GM18519 (cell line): ENCODE measurements around the gene APOC4.
"Not testable (repeated sequence)": the region's sequence is repeated elsewhere in the genome, so short reads cannot be mapped to it uniquely, and the experiment has no call there.

Experiments
- ATAC-seq: cut with Tn5 transposase; IDR thresholded peaks from one replicate; pipeline ENCODE4 v1.9.1; 2021; ENCODE audit warnings: mild to moderate bottlenecking, moderate library complexity; ENCODE audit not compliant: unreplicated experiment, low FRiP score

Gene APOC4, protein sequence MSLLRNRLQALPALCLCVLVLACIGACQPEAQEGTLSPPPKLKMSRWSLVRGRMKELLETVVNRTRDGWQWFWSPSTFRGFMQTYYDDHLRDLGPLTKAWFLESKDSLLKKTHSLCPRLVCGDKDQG

DNA sequence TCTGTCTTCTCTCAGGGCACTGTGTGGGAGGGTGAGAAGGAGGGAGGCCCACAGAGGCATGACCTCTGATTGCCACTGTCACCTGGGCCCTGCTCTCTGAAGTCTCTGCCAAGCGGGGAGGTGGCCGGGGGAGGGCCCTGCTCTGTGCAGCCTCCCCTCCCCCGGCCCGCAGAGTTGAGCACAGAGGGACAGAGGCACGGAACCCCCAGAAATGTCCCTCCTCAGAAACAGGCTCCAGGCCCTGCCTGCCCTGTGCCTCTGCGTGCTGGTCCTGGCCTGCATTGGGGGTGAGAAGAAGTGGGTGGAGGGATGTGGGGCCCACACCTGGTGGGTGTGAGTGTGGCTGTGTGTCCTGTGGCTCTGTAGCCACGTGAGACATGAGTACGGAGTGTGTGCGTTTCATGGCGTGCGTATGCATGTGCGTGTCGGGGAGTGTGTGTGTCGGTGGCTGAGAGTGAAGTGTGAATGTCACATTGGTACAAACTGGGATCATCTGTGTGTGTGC, at the start of gene APOC4:
TSS of gene APOC4 (plus strand) at position 171 of the 505 bp plus-strand sequence. CDS start at position 212, 41 bp downstream.
- no peak for ATAC-seq

DNA sequence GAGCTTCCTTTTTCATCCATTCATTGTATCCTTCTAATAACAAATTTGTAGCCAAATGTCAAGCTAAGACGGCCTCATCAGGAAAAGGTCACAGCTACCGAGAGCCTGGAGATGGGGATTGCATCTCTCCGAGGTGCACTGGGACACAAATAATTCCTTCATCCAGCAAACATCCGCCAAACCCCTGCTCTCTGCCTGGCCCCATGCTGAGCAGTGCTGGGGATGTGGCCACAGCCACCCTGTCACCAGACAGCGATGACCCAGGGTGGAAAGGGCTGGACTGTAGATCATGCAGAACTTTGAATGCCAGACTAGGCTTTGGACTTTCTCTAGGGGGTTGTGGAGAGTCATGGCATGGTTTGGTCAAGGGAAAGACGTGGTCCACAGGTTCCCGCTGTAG, 49.1 kb upstream of the APOC4 start:
- no peak for ATAC-seq

DNA sequence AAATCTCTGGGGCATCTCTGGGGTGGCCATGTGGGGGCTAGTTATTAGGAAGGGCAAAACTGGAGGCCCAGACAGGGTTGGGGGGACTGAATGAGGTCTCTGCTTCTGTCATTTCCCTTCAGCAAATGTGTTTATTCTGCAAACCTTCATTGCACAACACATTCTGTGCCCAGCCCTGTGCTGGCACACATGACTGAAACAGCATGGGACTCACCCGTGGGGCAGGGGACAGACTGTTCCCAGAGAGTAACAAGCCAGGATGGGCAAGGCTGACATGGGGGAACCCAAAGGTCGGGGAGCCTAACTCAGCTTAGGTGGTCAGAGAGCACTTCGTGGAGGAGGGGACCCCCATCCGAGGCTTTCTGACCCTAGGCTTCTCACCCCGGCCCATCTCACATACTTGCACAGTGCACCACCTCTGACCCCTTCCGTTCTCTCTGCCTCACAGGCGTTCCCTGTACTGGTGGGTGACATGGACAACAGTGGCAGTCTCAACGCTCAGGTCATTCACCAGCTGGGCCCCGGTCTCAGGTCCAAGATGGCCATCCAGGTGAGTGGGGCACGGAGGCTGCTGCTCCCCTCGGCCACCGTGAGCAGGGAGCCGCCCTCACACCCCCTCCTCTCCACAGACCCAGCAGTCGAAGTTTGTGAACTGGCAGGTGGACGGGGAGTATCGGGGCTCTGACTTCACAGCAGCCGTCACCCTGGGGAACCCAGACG, 48.5 kb upstream of the APOC4 start:
- ATAC-seq = no peak

DNA sequence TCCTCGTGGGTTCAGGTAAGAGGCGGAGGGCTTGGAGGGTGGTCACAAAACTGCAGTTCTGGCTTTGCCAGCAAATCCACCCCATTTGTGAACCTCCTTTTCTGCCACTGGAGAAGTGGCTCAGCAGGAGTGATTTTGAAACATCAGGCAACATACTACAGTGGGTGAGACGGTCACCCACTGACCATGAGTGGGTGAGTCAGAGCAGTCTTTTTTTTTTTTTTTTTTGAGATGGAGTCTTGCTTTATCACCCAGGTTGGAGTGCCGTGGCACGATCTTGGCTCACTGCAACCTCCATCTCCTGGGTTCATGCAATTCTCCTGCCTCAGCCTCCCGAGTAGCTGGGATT, 48.0 kb upstream of the APOC4 start:
- ATAC-seq = no peak

DNA sequence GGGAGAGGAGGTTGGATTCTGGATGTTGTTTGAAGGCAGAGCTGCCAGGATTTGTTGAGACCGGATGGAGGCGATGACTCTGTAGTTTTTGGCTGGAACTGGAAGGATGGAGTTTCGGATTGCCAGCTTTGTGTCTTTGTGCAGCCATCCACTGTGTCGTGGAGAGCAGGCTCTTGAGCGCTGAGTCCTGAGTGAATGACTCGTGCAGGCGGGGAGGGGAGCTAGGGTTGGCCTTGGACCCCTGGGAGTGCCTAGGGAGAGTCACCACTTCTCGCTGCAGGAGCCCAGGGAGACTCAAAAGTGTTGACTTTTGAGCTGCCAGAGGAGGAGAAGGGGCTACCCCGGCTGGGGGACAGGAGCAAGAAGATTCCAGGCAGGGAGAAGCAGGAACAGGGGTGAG, 47.1 kb upstream of the APOC4 start:
- no peak for ATAC-seq

DNA sequence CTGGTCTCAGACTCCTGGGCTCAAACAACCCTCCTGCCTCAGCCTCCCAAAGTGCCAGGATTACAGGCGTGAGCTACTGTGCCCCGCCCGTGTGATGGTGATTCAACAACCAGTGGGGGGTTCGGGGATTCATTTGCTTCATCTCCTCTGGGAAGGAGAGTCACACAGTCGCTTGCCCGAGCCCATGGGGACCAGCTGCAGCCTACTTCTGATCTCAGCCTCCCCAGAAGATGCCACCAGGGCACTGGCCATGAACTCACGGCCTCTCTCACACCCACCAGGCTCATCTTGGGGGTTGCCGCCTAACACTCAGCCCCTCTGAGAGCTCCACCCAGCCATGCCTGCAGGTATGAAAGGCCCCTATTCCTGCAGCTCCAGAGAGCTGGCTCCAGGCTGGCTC, 44.2 kb upstream of the APOC4 start:
- no peak for ATAC-seq

DNA sequence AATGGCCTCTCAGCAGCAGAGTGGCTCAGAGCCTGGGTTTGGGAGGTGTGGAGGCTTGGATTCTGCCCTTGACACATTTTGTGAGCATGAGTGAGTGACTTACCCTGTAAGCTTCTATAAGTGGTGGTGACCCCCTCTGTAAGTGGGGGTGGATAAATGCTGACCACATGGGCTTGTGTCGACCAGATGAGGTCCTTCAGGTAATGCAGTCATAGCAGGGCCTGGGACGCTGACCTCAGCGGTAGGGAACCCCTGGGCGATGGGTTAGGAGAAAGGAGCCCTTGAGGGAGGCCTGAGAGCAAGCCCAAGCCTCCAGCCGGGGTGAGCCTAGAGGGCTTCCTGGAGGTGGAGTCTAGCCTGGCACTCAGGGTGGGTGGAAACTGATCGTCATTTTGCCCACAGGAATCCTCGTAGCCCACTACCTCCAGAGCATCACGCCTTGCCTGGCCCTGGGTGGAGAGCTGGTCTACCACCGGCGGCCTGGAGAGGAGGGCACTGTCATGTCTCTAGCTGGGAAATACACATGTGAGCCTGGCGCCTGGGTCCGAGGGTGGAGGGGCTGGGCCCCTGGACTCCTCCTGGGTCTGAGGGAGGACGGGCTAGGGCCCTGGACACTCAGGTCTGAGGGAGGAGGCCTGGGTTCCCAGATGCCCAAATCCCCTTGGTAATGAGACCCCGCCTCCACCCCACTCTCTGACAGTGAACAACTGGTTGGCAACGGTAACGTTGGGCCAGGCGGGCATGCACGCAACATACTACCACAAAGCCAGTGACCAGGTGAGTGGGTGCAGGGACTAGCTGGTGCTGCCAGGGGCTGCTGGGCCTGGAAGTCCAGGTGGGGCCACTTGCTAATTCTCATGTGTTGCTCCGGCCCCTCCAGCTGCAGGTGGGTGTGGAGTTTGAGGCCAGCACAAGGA, 41.5 kb upstream of the APOC4 start:
- no peak for ATAC-seq

DNA sequence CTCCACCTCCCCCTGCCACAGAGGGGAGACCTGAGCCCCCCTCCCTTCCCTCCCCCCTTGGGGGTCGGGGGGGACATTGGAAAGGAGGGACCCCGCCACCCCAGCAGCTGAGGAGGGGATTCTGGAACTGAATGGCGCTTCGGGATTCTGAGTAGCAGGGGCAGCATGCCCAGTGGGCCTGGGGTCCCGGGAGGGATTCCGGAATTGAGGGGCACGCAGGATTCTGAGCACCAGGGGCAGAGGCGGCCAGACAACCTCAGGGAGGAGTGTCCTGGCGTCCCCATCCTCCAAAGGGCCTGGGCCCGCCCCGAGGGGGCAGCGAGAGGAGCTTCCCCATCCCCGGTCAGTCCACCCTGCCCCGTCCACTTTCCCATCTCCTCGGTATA, 38.8 kb upstream of the APOC4 start:
- ATAC-seq = no peak

DNA sequence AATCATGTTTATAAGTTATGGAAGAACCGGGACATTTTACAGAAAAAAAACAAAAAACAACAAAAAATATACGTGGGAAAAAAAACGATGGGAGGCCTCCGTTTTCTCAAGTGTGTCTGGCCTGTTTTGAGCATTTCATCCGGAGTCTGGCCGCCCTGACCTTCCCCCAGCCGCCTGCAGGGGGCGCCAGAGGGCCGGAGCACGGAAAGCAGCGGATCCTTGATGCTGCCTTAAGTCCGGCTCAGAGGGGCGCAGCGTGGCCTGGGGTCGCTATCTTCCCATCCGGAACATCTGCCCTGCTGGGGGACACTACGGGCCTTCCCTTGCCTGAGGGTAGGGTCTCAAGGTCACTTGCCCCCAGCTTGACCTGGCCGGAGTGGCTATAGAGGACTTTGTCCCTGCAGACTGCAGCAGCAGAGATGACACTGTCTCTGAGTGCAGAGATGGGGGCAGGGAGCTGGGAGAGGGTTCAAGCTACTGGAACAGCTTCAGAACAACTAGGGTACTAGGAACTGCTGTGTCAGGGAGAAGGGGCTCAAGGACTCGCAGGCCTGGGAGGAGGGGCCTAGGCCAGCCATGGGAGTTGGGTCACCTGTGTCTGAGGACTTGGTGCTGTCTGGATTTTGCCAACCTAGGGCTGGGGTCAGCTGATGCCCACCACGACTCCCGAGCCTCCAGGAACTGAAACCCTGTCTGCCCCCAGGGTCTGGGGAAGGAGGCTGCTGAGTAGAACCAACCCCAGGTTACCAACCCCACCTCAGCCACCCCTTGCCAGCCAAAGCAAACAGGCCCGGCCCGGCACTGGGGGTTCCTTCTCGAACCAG, 38.2 kb upstream of the APOC4 start:
- ATAC-seq = no peak

DNA sequence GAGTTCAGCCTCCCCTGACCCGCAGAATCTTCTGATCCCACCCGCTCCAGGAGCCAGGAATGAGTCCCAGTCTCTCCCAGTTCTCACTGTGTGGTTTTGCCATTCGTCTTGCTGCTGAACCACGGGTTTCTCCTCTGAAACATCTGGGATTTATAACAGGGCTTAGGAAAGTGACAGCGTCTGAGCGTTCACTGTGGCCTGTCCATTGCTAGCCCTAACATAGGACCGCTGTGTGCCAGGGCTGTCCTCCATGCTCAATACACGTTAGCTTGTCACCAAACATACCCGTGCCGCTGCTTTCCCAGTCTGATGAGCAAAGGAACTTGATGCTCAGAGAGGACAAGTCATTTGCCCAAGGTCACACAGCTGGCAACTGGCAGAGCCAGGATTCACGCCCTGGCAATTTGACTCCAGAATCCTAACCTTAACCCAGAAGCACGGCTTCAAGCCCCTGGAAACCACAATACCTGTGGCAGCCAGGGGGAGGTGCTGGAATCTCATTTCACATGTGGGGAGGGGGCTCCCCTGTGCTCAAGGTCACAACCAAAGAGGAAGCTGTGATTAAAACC, 37.5 kb upstream of the APOC4 start:
- ATAC-seq = no peak

DNA sequence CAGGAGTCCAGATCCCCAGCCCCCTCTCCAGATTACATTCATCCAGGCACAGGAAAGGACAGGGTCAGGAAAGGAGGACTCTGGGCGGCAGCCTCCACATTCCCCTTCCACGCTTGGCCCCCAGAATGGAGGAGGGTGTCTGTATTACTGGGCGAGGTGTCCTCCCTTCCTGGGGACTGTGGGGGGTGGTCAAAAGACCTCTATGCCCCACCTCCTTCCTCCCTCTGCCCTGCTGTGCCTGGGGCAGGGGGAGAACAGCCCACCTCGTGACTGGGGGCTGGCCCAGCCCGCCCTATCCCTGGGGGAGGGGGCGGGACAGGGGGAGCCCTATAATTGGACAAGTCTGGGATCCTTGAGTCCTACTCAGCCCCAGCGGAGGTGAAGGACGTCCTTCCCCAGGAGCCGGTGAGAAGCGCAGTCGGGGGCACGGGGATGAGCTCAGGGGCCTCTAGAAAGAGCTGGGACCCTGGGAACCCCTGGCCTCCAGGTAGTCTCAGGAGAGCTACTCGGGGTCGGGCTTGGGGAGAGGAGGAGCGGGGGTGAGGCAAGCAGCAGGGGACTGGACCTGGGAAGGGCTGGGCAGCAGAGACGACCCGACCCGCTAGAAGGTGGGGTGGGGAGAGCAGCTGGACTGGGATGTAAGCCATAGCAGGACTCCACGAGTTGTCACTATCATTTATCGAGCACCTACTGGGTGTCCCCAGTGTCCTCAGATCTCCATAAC, 36.4 kb upstream of the APOC4 start, which contains the start of gene APOE:
TSS of gene APOE (plus strand) at position 360 of the 724 bp plus-strand sequence. CDS start 829 bp downstream, outside the sequence.
- ATAC-seq = no peak

DNA sequence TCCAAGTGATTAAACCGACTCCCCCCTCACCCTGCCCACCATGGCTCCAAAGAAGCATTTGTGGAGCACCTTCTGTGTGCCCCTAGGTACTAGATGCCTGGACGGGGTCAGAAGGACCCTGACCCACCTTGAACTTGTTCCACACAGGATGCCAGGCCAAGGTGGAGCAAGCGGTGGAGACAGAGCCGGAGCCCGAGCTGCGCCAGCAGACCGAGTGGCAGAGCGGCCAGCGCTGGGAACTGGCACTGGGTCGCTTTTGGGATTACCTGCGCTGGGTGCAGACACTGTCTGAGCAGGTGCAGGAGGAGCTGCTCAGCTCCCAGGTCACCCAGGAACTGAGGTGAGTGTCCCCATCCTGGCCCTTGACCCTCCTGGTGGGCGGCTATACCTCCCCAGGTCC, 34.4 kb upstream of the APOC4 start:
- no peak for ATAC-seq

DNA sequence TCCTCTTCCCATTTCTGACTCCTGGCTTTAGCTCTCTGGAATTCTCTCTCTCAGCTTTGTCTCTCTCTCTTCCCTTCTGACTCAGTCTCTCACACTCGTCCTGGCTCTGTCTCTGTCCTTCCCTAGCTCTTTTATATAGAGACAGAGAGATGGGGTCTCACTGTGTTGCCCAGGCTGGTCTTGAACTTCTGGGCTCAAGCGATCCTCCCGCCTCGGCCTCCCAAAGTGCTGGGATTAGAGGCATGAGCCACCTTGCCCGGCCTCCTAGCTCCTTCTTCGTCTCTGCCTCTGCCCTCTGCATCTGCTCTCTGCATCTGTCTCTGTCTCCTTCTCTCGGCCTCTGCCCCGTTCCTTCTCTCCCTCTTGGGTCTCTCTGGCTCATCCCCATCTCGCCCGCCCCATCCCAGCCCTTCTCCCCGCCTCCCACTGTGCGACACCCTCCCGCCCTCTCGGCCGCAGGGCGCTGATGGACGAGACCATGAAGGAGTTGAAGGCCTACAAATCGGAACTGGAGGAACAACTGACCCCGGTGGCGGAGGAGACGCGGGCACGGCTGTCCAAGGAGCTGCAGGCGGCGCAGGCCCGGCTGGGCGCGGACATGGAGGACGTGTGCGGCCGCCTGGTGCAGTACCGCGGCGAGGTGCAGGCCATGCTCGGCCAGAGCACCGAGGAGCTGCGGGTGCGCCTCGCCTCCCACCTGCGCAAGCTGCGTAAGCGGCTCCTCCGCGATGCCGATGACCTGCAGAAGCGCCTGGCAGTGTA, 33.8 kb upstream of the APOC4 start:
- ATAC-seq = no peak

DNA sequence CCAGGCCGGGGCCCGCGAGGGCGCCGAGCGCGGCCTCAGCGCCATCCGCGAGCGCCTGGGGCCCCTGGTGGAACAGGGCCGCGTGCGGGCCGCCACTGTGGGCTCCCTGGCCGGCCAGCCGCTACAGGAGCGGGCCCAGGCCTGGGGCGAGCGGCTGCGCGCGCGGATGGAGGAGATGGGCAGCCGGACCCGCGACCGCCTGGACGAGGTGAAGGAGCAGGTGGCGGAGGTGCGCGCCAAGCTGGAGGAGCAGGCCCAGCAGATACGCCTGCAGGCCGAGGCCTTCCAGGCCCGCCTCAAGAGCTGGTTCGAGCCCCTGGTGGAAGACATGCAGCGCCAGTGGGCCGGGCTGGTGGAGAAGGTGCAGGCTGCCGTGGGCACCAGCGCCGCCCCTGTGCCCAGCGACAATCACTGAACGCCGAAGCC, 33.2 kb upstream of the APOC4 start:
- ATAC-seq = no peak

DNA sequence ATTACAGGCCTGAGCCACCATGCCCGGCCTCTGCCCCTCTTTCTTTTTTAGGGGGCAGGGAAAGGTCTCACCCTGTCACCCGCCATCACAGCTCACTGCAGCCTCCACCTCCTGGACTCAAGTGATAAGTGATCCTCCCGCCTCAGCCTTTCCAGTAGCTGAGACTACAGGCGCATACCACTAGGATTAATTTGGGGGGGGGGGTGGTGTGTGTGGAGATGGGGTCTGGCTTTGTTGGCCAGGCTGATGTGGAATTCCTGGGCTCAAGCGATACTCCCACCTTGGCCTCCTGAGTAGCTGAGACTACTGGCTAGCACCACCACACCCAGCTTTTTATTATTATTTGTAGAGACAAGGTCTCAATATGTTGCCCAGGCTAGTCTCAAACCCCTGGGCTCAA, 32.3 kb upstream of the APOC4 start:
- no peak for ATAC-seq

DNA sequence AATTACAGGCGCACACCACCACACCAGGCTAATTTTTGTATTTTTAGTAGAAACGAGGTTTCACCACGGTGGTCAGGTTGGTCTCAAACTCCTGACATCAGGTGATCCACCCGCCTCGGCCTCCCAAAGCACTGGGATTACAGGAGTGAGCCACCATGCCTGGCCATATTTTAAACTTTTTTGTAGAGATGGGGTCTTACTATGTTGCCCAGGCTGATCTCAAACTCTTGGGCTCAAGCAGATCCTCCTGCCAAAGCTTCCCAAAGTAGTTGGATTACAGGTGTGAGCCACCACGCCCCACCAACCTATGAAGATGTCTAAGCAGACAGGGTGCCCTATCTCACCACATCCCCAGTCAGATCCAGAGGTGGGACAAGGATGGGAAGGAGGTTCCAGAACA, 30.1 kb upstream of the APOC4 start:
- ATAC-seq = not testable (repeated sequence)

DNA sequence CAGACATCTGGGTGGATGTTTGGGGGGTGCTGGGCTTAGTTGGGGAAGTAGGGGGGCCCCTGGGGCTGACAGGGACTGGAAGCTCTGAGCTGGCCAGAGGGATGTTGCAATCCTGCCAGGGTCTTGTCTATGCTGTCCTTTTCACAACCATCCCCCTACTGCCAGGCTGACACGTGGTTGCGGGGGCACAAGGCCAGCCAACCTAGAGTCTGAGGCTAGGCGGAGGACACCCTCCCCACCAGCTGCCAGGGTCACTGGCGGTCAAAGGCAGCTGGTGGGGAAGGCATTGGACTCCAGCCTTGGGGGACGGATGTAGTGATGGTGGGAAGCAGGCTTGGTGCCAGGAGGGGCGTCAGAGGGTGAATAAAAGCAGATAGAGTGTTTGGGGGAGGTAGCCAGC, 29.2 kb upstream of the APOC4 start:
- ATAC-seq = no peak

DNA sequence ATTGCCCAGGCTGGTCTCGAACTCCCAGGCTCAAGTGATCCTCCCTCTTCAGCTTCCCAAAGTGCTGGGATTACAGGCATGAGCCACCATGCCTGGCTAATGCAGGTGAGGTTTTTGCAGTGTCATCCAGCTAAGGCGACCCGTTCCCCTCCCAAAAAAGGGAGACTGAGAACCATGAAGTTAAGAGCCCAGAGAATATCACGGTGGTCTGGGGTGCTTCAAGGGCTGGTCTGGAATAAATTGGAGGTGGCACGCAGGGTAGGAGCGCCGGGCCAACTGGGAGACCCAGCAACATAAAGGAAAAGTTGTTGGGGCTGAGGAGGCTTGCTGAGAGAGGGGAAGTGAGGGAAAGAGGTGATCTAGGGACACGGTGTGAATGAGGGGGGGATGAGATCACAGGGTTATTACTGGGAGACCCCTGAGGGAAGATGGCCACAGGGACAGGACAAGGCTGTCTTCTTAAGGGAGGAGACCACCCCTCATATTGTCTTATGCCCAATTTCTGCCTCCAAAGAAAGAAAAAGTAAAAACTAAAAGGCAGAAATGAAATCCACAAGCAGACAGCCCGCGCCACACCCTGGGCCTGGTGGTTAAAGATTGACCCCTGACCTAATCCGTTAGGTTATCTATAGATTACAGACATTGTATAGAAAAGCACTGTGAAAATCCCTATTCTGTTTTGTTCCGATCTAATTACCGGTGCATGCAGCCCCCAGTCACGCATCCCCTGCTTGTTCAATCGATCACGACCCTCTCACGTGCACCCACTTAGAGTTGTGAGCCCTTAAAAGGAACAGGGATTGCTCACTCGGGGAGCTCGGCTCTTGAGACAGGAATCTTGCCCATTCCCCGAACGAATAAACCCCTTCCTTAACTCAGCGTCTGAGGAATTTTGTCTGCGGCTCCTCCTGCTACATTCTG, 28.3 kb upstream of the APOC4 start:
- ATAC-seq = not testable (repeated sequence)
